ENCODE measurements around the gene RPL35. TPM values are rescaled to one million over a fixed set of nuclear protein-coding genes. Genes with fewer than 3 reads are reported as not detected.
A peak's percentile ranks its signal among the peaks of the same experiment; 100 is the strongest.

Gene RPL35
- 794 TPM for total RNA-seq
- long read RNA-seq, transcript RPL35-203 (3 exons, 785 nt), result minor isoform, 6 of 186 reads
- long read RNA-seq, transcript RPL35-201 (4 exons, 455 nt), result major isoform, 177 of 186 reads
- long read RNA-seq, partial matches to known transcripts, result 2 of 186 reads
- long read RNA-seq, other reads (novel, unspliced or antisense), result 1 of 186 reads

DNA sequence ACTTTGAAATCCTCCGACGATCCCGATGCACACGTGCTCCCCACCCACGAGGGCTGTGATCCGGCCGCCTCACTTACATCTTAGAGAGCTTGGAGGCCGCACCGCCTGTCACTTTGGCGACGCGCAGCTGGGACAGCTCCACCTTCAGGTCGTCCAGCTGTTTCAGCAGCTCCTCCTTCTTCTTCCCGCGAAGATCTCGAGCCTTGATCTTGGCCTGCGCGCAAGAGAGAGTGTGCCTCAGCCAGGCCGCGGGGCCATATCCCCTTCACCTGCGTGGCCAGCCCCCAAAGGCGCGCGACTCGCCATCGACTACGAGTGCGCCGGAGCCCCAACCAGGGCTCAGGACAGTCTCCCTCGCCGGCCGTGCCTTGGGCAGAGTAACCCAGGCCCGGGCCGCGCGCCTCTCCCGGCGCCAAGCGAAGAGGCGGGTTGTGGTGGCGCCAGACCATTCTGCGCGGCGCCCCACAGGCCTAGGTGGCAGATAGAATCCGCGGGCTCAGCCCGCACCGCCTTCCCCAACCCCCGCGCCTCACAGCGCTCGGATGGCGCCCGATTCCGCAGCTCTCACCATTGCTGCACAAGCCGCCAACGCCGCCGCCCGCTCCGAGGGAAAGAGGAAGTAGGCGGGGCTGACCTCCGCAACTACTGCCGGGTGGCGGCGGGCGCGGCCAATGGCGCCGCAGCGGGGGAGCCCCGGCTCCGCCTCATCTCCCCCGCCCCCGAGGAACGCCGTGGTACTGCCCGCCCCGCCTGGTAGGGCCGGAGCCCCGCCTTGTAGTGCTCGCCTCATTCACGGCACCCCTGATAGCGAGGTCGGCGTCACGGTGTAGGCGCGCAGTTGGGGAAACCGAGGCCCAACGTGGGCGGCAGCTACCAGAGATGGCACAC lies at the start of gene RPL35, which contains the start of gene ARPC5L:
TSS of gene RPL35 (minus strand) at position 616 of the 888 bp plus-strand sequence. CDS start at position 571, 45 bp downstream.
TSS of gene ARPC5L (plus strand) at position 789 of the 888 bp plus-strand sequence. CDS start 7,161 bp downstream, outside the sequence.
- H3K27ac ChIP-seq, result peak within 1 kb of the TSS; percentile 93
- H3K4me1 ChIP-seq, result peaks cover 30% of the 10 kb centered on the region

GRCh38 chr9:124908098-124908497 lies 46.3 kb upstream of the RPL35 start:
- DNase-seq, result no peak
- H3K4me1 ChIP-seq, result no peaks in the 10 kb centered on the region
- no peak overlapping the region for H3K4me3 ChIP-seq
- H3K9me3 ChIP-seq, result no peaks in the 10 kb centered on the region
- TF ChIP-seq, protein P1, sequence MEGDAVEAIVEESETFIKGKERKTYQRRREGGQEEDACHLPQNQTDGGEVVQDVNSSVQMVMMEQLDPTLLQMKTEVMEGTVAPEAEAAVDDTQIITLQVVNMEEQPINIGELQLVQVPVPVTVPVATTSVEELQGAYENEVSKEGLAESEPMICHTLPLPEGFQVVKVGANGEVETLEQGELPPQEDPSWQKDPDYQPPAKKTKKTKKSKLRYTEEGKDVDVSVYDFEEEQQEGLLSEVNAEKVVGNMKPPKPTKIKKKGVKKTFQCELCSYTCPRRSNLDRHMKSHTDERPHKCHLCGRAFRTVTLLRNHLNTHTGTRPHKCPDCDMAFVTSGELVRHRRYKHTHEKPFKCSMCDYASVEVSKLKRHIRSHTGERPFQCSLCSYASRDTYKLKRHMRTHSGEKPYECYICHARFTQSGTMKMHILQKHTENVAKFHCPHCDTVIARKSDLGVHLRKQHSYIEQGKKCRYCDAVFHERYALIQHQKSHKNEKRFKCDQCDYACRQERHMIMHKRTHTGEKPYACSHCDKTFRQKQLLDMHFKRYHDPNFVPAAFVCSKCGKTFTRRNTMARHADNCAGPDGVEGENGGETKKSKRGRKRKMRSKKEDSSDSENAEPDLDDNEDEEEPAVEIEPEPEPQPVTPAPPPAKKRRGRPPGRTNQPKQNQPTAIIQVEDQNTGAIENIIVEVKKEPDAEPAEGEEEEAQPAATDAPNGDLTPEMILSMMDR (IDR thresholded peaks at IDR 0.05), result no peak
- no peaks in the 10 kb centered on the region for H3K27me3 ChIP-seq
- no peak overlapping the region for H3K27ac ChIP-seq
- intact Hi-C loops (cut with DNase I), result no loop called here
- ATAC-seq, result no peak
- H3K36me3 ChIP-seq, result peaks cover 72% of the 10 kb centered on the region

More for the DNA sequence above, at the start of gene RPL35, which contains the start of gene ARPC5L:
- intact Hi-C loops (cut with DNase I), result no loop called here
- TF ChIP-seq, protein P1 (IDR thresholded peaks at IDR 0.05), result peak; percentile 24
- H3K9me3 ChIP-seq, result no peaks in the 10 kb centered on the region
- H3K36me3 ChIP-seq, result peaks cover 44% of the 10 kb centered on the region
- ATAC-seq (peak; percentile 98), DNase-seq (peak; percentile 98)
- peak within 1 kb of the TSS; percentile 94 for H3K4me3 ChIP-seq
- H3K27me3 ChIP-seq, result no peaks in the 10 kb centered on the region

GRCh38 chr9:124906966-124907365 lies 45.2 kb upstream of the RPL35 start:
- Histone ChIP-seq H3K27ac (no peak overlapping the region), H3K27me3 (no peaks in the 10 kb centered on the region), H3K4me3 (no peak overlapping the region), H3K4me1 (no peaks in the 10 kb centered on the region), H3K36me3 (peaks cover 71% of the 10 kb centered on the region), H3K9me3 (no peaks in the 10 kb centered on the region)
- ATAC-seq (no peak), DNase-seq (no peak)
- TF ChIP-seq, protein P1 (IDR thresholded peaks at IDR 0.05), result no peak
- intact Hi-C loops (cut with DNase I), result no loop called here

DNA sequence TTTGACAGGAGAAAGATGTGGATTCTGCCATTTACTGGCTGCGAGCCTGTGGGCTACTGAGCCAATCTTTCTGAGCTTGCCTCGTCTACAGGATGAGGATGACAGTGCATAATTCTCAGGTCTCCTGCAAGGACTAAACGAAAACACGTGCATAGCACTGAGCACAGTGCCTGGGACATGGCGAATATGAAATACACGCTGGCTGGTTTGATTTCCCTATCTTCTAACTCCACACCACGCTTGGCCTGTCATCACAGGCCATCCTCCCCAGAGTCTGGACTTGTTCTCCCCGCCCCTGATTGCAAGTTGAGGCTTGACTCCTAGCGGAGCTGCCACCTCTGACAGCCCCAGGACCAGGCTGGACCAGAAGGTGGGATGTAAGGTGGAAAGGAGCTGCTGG lies 38.1 kb upstream of the RPL35 start:
- H3K9me3 ChIP-seq, result no peaks in the 10 kb centered on the region
- no peaks in the 10 kb centered on the region for H3K27me3 ChIP-seq
- H3K36me3 ChIP-seq, result peaks cover 65% of the 10 kb centered on the region
- H3K4me1 ChIP-seq, result no peaks in the 10 kb centered on the region
- no peak overlapping the region for H3K27ac ChIP-seq
- TF ChIP-seq, protein P1 (IDR thresholded peaks at IDR 0.05), result no peak
- no peak overlapping the region for H3K4me3 ChIP-seq
- intact Hi-C loops (cut with DNase I), result no loop called here
- ATAC-seq (no peak), DNase-seq (no peak)

GRCh38 chr9:124897570-124898460 lies 36.1 kb upstream of the RPL35 start:
- Histone ChIP-seq H3K9me3 (no peaks in the 10 kb centered on the region), H3K27ac (no peak overlapping the region), H3K36me3 (peaks cover 58% of the 10 kb centered on the region), H3K4me1 (no peaks in the 10 kb centered on the region), H3K27me3 (no peaks in the 10 kb centered on the region), H3K4me3 (no peak overlapping the region)
- DNase-seq, result no peak
- intact Hi-C loops (cut with DNase I), result no loop called here
- TF ChIP-seq, protein P1 (IDR thresholded peaks at IDR 0.05), result no peak
- ATAC-seq, result no peak
